AG09319 (cell line): ENCODE data around the gene SIGMAR1.

Source experiments
- DNase-seq: peaks from one replicate; pipeline ENCODE4 v3.0.0-alpha.2; 2010; ENCODE audit warnings: low read depth; ENCODE audit errors: extremely low read depth
- TF ChIP-seq, protein P1 (sequence below): IDR thresholded peaks from 2 replicates; pipeline ENCODE4 v1.5.1; 2011; ENCODE audit warnings: low read depth, mild to moderate bottlenecking, inconsistent platforms, low read length, moderate library complexity

SIGMAR1 gene

DNA sequence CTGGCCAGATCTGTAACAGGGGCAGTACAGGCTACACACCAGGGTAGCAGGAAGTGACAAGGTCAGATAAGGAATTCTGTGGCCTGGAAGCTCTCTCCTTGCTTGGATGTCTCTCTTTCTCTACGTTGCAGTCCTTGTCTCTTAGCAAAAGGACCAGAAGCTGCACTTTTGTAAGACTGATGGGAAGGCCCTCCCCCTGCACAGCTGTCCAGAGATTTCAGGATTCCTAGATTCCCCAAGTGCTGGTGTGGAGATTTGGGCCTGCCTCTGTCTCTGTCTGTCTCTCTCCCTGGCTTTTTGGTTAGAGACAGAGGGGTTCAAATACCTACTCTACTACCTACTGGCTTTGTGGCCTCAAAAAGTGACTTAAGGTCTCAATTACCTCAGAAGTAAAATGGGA lies 38.0 kb downstream of the SIGMAR1 start:
- TF ChIP-seq, protein P1, sequence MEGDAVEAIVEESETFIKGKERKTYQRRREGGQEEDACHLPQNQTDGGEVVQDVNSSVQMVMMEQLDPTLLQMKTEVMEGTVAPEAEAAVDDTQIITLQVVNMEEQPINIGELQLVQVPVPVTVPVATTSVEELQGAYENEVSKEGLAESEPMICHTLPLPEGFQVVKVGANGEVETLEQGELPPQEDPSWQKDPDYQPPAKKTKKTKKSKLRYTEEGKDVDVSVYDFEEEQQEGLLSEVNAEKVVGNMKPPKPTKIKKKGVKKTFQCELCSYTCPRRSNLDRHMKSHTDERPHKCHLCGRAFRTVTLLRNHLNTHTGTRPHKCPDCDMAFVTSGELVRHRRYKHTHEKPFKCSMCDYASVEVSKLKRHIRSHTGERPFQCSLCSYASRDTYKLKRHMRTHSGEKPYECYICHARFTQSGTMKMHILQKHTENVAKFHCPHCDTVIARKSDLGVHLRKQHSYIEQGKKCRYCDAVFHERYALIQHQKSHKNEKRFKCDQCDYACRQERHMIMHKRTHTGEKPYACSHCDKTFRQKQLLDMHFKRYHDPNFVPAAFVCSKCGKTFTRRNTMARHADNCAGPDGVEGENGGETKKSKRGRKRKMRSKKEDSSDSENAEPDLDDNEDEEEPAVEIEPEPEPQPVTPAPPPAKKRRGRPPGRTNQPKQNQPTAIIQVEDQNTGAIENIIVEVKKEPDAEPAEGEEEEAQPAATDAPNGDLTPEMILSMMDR: no peak
- DNase-seq: no peak

DNA sequence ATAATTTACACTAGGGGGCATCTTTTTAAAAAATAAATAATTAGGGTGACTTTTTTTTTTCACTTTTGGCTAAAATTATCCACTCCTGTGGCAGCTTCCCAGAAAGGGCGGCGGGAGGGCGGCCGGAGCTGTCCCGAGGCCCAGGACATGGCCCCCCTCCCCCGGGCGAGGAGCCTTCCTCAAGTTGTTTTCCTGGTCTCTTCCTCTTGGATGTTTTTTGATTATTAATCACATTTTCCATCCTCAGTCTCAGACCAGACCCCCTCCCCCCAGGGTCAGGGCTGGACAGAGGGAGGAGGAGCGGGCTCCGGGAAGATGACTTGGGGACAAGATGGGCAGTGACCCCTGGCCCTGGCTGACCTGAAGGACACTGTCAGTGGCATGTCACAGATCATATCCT lies 43.4 kb downstream of the SIGMAR1 start:
- TF ChIP-seq, protein P1: no peak

DNA sequence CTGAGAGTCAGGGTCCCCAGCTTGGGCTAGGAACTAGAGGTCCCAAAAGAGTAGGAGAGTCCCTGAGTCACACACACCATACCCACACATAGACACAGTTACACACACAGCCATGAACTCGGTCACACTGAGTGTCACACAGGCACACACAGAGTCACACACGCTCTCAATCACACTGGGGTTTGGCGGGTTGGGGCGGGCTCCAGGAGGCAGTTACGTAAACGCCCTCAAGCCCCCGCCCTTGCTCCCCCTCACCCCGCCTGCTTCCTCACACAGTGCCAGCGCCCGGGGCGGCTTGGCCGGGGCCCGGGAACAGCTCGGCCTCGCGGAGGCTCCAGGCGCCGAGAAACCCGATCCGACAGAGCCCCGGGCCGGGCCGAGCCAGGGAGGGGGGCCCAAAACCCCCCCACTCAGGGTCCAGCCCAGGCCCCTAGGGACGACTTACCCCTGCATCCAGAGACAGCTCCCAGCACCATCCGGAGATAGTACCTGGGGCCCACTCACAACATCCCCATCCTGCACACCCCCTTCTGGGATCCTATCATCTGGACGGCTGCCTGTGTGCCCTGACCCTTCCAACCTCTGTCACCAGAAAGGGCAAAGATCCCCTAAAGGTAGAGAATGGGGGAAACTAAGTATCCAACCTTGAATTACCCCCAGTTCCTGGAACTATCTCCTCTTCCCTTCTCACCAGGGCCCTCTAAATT lies 44.5 kb downstream of the SIGMAR1 start:
- TF ChIP-seq, protein P1: no peak
- no peak for DNase-seq

More for the DNA sequence above, 43.4 kb downstream of the SIGMAR1 start:
- no peak for DNase-seq

DNA sequence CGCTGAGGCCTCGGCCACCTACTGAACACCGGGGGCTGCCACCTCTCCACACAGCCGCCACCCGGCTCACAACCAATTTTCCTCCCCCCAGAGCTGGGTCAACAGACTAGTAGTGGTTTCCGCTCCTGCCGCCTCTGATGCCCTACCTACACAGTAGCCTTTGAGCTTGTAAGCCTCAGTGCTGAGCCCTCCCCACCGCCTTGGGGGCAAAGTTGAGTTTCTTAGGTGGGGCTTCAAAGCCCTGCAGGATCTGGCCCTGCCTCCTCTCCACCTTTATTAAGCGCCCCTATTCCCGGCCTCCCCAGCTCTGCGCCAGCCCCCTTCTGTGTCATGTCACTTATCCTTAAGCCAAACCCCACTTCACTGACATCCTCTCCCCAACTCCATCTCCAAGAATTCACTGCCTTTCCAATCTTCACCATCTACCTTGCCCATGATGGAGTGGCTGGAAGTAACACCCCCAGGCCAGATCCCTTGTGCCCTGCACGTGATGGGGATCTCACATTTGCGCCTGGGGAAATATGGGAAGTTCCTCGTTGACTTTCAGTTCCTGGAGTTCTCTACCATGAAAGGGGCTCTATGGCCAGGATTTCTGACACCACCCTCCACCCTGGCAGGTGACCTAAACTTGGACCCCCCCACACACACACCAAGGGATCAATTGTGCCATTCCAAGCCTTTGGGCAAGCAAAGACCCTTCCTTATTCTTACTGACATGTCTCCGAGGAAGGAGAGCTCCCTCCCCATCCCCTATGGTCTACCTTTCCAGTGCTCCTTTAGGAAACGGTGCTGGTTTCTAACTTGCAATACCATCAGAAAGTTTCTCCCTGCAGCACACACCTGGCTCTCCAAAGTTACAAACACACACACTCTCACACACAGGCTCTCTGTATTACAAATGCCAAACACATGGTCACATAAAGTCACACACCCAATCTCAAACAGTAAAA lies 45.4 kb downstream of the SIGMAR1 start:
- DNase-seq: no peak
- TF ChIP-seq, protein P1: no peak

DNA sequence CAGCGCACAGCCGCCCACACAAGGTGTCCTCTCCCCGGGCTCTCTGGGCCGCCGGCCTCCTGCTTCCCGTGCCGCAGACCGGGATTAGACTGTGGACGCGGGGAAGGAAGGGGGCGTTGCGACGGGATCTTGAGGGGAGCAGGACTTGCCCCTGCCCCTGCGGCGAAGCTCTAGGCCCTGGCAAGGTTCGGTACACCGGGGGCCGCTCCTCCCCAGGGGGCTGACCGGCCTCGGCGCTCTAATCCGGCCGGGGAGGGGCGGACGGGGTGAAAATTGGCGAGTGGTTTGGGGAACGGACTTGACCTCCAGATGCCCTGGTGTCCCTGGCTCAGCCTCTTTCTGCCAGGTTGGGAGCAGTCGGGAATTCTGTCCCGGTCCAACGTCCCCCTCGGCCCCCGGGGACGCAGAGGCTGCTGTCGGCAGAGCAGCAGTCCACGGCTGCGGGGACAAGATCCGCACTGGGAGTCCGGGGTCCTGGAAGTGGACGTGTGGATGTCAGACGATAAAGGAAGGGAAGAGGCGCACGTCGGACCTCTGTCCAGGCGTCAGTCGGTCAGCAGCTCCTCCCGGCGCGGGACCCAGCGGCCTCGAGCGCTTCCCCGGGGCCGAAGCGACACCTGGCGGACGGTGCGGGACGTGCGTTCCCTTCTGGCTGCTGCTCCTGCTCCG lies 46.2 kb downstream of the SIGMAR1 start:
- TF ChIP-seq, protein P1: peak; percentile 89
- DNase-seq: peak; percentile 34

DNA sequence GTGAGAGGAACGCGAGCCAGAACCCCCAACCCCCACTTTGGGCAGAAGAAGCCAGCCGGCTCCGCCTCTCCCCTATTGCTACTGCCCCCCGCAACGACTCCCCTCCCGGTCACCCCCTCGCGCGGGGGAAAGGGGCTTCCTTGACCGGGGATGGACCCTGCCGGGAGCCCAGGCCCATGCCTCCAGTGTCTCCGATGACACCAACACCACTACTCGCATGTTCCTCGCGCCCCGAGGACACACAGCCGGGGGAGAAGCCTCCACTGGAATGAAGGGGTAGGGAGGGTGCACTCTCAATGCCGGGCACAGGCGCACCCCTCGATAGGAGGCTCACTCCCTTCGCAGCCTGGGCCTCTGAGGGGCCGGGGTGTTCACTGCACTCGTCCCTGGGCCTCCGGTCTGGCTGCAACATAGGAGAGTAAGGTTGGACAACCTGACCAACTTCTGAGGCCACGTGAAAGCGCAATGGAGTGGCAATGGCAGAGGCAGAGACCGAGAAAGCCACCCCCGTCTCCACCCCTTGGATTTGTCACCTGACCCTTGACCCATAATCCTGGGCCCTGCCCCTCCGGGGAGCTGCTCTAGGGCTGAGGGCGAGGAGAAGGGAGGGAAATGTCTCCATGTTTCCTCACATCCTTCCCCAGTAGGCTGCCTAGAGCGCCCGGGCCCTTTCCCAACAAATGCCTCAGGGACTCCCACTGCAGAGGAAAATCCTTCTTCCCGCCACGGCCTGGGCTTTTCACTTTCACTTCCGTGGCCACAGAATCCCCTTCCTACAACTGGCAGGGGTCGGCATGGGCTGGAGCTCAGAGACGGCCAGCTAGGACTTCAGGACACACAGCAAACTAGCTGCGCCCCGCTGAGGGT lies 47.0 kb downstream of the SIGMAR1 start:
- no peak for DNase-seq
- TF ChIP-seq, protein P1: no peak
